Stimulated activated CD4-positive, alpha-beta T cell treated with anti-CD3 and anti-CD28 coated beads, Interleukin-12 subunit alpha, Interleukin-12 subunit beta, amount 100 ng/mL, for 48 hours (primary cell): ENCODE data around the gene KDM2B.

Source experiments
- DNase-seq, 3 donors: peaks; one replicate each; pipeline ENCODE4 v3.0.0-alpha.2; 2020; ENCODE audit warnings: low read depth in 2 of 3, low spot score in 1 of 3

The KDM2B gene

GRCh38 chr12:121440768-121441167 lies 140.1 kb downstream of the KDM2B start:
- no peak for DNase-seq

GRCh38 chr12:121439715-121440114 lies 141.1 kb downstream of the KDM2B start:
- DNase-seq = no peak

- DNase-seq = no peak
Observed at GRCh38 chr12:121438905-121439304, 141.9 kb downstream of the KDM2B start.

- DNase-seq = no peak
Observed at GRCh38 chr12:121436706-121437105, 144.1 kb downstream of the KDM2B start.

- no peak for DNase-seq
Observed at GRCh38 chr12:121432740-121433480, 147.9 kb downstream of the KDM2B start.

- DNase-seq = no peak
Observed at GRCh38 chr12:121430833-121431415, 149.9 kb downstream of the KDM2B start.

DNA sequence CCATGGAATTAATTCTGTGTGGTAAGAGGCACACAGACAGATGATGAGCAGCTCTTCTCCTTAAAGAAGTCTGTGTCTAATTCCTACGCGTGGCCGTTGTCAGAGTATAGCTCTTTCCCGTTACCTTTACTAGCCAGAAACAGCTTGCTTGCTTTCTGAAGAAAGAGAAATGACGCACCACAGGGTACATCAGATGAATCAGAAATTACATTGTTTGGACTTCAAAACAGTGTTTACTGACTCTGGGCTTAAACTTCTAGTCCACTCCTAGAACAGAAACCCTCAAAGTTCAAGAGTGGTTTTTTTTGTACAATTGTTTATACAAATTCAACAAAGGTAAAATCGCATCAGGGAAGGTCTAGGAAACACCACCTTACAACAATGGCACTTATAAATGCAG lies 151.9 kb downstream of the KDM2B start:
- DNase-seq = no peak

DNA sequence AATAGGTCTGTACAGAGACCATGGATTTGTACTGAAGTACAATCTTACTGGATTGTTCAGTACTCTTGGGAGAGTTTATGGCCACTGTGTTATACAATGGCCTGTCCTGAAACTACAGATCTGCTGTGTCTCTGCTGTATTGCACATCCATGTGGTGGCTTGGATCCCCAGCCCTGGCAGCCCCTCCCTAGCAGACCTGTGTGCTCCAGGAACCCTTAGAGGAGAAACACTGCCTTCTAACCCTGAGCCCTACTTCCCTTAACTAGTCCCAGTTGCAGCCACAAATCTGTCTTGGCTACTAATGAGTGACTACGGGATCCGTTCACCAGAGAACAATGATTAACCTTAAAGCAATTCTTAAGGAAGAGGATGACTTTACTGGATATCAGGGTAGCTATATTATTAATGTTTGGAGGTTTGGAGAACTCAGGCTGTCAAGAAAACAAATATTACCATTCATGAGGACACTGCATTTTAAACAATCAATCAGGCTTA lies 153.2 kb downstream of the KDM2B start:
- no peak for DNase-seq

DNA sequence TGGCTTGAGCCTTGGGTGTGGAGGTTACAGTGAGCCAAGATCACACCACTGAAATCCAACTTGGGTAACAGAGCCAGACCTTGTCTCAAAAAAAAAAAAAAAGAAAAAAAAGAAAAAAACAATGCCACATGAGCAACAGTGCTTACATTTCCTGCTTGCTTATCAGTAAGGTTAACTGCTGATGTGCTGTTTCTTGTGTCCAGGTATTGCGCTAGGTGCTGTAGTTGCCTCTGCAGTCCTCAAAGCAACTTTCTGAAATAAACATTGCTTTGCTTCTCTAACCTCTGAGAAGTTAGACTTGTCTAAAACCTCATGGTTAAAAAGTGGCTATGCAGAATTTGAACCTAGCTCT lies 156.2 kb downstream of the KDM2B start:
- DNase-seq = no peak

DNA sequence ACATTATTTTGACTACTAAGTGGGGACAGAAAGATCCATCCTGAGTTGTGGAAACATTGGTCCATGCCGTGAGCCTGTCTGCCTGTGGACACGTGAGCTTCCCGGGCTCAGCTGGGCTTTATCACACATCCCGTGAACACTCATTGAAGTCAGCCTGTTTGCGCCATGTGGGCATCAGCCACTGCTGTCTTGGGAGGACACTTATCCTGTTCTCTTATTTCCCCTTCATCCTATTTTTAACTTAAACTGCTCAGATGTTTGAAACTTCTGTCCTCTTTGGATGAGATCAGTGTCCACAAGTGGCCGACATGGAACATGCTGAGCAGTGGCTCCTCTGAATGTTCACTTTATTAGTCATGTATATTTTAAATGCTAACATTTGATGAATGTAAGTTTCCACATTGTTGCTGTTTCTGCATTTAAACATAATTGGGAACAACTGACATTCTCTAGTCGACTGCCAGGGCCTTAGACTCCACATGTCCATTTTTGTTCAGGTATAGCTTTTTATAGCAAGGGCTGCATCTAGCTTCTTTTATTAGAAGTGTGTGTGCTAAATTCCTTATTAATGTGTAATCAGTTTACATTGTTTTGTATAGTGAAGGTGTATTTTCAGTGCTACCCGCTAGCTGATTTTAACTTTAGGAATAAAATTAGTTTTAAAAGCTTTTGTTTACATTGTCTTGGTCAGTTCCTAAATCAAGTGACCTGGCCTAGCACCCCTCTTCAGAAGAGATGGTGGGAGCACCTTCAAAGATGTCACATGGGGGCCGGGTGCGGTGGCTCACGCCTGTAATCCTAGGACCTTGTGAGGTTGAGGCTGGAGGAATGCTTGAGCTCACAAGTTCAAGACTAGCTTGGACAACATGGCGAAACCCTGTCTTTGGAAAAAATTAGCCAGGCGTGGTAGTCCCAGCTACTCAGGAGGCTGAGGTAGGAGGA lies 156.9 kb downstream of the KDM2B start:
- DNase-seq = no peak

GRCh38 chr12:121423253-121423652 lies 157.6 kb downstream of the KDM2B start:
- DNase-seq = no peak

GRCh38 chr12:121420109-121420508 lies 160.7 kb downstream of the KDM2B start:
- DNase-seq = no peak

DNA sequence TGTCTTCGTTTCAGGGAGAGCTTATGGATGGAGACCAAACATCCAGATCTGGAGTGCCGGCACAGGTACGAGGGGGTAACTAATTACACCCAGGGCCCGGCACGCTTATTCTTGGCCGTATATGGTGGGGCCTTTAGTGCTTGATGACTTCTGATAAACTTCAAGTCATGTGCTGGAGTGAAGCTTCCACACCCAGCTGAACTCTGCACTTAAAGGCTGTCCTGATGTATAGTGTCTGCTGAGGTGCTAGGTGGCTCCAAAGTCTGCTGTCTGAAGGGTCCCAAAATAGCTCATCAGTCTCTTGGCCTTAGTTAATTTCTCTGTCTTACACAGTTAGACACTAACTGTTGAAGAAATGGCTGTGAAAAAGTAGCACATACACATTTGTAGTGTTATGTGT lies 163.0 kb downstream of the KDM2B start:
- no peak for DNase-seq

GRCh38 chr12:121413917-121414316 lies 166.9 kb downstream of the KDM2B start:
- no peak for DNase-seq

- DNase-seq = no peak
Observed at GRCh38 chr12:121405211-121405610, 175.6 kb downstream of the KDM2B start.

- no peak for DNase-seq
Observed at GRCh38 chr12:121404734-121405133, 176.1 kb downstream of the KDM2B start.

GRCh38 chr12:121403721-121404120 lies 177.1 kb downstream of the KDM2B start:
- DNase-seq = no peak

GRCh38 chr12:121400332-121401139 lies 180.3 kb downstream of the KDM2B start:
- DNase-seq = peak; percentile 46 to 54 (median 50)

DNA sequence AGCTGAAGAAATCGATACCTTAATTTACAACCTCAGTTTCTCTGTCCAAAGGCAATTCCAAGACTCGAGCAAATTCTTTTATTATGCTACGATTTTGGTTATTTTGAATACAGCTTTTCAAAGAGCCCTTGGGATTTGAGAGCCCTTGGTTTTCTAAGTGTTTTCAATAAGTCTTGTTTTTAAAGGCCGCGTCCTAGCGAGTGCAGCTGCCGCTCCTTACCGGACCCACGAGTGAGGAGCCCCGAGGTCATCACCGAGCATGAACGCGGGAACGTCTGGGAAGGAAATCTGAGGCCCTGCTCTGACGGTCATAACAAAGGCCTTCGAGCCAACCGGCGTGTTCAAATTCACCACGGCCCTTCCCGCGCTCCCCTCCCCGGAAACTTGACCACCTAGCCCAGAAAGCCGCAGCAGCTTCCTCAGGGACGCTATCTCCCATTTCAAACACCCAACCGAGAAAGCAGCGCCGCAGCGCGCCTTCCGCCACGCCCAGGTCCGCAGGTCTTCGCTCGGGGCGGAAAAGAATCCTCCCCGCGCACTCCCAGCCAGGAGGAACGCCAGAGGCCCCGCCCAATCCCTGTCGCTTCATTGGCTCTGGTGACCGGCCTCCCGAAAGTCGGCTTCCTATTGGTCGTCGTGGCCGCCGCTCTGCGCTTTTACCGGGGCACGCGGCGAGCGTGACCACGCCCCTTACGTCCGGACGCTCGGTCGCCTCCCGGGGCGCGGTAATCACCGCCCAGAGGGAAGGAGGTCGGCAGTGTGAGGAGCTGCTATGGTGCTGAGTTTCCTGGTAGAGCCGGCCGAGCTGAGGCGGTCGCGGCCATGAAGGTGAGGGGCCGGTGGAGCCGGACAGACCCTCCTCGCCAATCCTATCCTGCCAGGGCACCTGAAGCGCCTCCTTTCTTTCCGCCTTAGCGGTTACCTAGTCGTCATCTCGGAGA lies 181.2 kb downstream of the KDM2B start, which contains the start of gene RNF34:
Gene RNF34 (plus strand): TSS at position 728 of the 941 bp plus-strand sequence. CDS start 95 bp downstream, at position 823.
- DNase-seq = peak; percentile 96 to 98 (median 97)

- DNase-seq = no peak
Observed at GRCh38 chr12:121398355-121398754, 182.5 kb downstream of the KDM2B start.
